Midbrain (tissue), 1 donor: ENCODE data around the gene GFRA3.
"Not testable (repeated sequence)": the region's sequence is repeated elsewhere in the genome, so short reads cannot be mapped to it uniquely, and the experiment has no call there.

ENCODE experiments used
- DNase-seq: peaks from one replicate; lab custom pipeline; 2025; lab: John Stamatoyannopoulos, UW

GFRA3 gene, protein sequence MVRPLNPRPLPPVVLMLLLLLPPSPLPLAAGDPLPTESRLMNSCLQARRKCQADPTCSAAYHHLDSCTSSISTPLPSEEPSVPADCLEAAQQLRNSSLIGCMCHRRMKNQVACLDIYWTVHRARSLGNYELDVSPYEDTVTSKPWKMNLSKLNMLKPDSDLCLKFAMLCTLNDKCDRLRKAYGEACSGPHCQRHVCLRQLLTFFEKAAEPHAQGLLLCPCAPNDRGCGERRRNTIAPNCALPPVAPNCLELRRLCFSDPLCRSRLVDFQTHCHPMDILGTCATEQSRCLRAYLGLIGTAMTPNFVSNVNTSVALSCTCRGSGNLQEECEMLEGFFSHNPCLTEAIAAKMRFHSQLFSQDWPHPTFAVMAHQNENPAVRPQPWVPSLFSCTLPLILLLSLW

DNA sequence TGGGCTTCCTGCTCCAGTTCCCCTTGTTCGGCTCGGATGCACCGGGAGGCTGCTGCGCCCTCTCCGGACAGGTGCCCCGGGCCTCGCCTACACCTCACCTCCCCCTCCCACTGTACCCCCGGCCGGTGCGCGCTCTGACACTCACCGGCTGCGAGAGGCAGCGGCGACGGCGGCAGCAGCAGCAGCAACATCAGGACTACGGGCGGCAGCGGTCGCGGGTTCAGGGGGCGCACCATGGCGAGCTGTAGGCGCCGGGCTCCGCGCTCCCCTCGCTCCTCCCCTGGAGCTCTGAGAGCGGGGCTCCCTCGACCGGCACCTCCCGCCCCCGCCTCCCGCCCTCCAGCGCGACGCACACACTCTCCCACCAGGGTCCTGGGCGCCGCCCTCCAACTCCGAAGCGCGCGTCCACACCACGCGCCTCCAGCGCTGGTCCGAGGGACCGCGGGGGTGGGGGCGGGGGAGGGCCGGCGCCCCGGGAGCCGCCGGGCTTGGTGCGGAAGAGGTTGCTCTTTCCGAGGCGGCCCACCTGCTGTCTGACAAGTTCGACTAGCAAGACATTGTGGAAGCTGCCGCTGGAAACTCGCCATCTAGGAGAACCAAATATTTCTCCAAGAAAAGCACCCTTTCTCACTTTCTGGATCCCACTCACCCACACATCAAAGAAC is at the start of gene GFRA3:
Gene GFRA3, minus strand, starts transcription at position 433 of the 665 bp plus-strand sequence. Its CDS starts 197 bp downstream, at position 236.
- no peak for DNase-seq

DNA sequence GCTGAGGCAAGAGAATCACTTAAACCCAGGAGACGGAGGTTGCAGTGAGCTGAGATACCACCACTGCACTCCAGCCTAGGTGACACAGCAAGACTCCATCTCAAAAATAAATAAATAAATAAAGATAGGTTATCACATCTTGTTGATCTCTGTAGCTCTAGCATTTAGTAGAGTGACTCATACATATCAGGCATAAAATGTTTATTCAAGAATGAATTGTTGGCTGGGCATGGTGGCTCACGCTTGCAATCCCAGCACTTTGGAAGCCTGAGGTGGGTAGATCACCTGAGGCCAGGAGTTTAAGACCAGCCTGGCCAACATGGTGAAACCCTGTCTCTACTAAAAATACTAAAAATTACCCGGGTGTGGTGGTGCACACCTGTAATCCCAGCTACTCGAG is 43.8 kb upstream of the GFRA3 start:
- not testable (repeated sequence) for DNase-seq

DNA sequence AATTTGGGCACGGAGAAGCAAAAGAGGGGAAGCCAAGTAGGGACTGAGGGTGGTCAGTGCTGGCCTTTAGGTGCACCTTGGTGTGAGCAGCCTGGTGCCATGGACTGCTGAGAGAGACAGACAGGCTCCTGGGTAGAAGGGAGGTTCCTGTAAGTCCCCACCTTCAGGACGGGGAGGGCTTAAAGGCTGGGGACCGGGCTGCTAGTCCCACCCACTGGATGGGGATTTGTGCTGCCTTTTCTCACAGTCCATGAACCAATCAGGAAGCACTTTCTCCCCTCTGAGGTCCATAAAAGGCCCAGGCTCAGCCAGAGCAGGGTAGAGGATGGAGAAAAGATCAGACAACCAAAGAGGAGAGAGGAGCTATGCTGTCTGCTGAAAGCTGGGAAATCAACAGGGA is 41.9 kb upstream of the GFRA3 start:
- no peak for DNase-seq

DNA sequence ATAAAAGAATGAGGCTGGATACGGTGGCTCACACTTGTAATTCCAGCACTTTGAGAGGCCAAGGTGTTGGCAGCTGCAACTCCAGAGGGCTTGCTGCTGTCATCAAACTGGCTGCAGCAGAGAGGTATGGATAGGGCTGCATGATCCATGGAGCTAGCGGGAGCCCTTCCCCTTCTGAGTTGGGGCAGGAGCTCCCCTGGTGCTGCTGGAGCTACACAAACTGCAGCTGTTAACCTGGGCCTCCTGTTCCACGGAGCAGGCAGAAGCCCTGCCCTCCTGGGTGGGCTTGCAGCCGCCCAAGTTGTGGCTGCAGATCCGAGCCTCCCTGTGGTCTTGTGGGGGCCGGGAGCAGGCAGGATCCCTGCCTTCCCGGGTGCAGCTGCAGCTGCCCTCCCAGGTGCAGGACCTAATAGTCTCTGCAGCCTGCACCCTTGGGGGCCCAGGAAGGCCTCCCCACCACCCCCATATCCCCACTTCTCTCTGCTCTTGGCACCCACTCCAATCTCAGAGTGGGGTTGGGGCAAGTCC is 41.4 kb upstream of the GFRA3 start:
- no peak for DNase-seq

DNA sequence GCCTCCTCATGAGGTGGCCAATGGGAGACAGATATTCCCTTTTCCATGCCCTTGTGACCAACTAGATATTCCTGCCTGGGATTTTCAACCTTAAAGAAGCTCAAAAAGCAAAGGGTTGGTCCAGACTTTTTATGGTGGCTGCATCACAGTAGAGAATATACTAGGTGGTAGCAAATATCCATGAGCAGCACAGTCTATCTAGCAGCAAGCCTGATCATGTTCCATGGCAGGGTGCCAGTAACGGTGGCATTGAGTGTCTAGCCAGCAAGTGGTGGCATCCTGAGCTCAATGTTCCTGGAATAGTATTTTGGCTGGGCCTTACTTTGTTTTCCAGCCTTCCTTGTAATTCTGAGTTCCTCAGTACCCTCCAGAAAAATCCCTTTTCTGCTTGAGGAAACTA is 31.4 kb upstream of the GFRA3 start:
- DNase-seq = peak; percentile 6

DNA sequence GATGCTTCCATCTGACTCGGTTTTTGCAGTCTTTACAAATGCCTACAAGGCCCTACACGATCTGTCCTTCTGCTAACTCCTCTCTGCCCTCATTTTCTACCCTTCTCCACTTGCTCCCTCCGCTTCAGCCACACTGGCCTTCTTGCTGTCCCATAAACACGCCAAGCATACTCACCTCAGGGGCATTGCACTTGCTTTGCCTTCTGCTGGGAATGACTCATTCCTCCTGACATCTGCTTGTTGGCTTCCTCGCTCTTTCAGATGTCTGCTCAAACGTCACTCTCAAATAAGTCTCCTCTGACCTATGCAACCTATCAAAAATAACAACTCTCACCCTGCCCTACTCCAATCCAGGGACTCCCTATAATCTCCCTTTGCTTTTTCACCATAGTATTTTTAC is 29.0 kb upstream of the GFRA3 start:
- no peak for DNase-seq

DNA sequence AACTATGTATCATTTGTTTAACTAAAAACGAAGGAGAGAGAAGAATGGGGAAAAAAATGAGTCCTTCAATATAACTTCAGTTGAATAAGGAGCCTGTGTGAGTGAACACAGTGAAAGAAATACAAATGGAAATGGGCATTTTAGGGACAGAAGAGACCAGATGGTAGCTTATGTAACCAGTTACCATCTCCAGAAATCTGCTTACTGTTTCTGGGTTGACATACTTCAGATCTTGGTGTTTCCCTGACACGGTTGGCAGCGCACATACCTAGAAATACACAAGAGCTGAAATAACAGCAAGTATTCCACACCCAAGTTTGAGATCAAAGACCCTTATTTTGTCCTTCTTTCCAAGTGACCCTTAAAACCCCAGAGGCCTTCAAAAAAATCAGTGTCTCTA is 14.9 kb upstream of the GFRA3 start:
- DNase-seq = no peak

DNA sequence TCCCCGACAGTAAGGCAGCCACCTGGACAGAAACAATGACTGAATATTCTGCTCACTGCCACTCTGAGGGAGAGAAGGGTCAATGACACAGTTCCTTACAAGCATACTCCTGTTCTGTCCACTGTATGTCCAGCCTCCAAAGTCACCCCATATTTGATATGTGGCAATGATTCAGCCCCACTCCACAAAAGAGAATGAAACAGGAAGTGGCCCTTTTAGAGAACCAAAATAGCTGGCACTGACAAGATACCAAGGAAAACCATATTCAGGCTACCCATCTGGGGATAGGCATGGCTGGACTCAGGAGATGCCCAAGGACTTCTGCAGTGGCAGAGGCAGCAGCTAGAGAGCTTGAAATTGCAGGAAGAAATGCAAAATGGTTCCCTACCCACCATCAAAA is 12.8 kb upstream of the GFRA3 start:
- DNase-seq = no peak

DNA sequence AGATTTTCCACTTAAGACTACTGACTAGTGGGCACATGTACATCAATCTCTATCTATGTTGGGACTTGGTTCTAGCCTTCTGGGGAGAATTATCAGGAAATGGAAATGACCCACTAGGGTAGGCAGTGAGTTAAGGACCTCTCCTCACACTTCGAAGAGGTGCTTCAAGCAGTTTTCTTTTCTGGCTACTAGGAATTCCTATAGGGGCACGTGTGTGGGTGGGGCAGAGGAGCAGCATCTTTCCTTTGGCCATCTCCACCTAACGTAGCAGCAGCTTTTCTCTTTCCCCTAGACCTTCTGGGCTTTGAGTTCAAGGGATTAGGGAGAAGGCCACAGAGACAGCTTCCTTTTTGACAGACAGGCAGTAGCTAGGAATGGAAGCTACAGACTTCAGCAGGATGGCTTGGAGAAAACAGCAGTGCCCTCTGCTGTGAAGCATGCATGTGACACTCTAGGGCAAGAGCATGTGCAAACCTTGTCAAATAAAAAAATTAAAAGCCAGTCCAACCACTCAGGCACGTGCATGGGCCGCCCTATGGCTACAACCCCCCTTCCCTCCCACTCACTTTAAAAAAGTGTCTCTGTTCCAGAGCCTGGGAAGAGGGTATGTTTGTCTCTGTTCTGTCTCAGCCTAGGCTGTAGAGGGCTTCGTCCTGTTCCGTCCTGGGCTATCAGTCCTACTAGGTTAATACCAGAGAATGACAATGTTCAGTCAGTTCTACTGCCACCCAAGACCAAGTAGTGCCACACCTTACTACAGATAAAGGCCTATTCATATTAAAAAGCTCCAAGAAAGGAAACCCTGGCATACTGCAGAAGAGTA is 8.7 kb upstream of the GFRA3 start:
- peak; percentile 8 for DNase-seq

DNA sequence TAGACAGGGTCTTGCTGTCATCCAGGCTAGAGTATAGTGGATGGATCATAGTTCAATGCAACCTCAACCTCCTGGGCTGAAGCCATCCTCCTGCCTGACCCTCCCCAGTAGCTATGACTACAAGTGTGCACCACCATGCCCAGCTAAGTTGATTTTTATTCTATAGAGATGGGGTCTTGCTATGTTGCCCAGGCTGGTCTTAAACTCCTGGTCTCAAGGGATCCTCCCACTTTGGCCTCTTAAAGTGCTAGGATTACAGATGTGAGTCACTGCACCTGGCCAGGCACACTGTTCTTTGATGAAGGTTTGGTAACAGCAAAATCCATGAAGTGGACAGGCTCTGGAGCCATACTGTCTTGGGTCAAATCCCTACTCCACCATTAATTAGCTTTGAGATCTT is 6.5 kb upstream of the GFRA3 start:
- no peak for DNase-seq

DNA sequence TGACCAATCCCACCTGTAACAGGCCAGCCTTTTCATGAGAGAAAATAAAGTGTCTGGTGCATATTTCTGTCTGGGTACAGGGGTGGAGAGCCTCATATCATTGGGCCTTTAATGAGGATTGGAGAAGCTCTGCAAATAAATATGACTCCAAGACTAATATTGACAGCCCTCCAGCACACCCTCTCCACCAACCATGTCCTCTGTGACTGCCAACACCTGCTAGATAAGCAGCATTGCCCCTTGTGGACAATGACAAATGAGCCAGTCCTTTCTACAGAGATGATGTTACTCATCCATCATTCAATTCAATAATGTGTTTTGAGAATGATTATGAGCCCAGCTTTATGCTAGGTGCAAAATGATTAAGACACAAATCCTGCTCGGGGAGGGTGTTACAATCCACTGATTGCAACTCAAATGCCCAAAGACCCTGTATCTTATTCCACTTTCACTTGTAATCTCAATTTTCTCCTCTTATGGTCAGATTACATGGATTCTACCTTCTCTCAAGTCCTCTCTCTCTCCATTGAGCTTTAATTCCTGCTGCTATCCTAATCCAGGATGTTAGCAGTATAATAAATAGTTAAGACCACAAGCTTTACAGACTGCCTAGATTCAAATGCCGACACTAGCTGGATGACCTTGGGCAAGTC is 2.1 kb upstream of the GFRA3 start:
- DNase-seq = no peak

DNA sequence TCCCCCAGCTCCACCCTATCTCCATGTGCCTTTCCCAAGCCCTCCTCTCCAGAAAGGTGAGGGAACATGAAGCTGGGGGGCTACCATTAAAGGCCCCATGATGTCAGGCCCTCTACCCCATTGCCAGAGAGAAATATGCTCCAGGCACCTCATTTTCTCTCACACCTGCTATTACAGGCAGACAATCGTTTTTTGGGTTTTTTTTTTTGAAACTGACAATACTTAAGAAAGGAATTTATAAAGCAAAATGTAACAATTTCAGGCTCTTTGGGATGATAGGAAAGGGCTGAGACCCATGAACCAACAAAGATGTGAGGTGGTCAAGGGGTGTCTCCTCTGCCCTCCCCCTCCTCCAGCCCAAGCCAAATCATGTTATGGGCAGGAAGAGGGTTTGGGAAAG is 1.5 kb upstream of the GFRA3 start:
- DNase-seq = no peak

DNA sequence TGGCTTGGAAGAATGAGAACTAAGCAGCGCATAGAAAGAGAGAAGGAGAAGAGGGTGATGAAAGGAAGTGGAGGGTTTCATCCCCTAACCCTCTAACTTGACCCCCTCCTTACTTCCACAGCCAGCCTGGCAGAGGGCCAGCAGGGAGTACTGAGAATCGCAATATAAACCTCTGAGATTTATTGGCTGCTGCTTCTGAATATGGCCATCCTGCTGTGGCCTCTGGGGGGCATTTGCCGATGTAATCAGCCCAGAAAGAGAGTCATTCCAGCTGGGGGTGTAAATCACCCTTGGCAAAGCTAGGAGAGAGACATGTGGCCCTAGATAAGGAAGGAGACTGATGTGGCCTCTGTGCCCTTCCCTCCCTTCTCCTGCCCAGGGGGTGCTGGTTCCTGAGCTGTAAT is 960 bp upstream of the GFRA3 start:
- no peak for DNase-seq

DNA sequence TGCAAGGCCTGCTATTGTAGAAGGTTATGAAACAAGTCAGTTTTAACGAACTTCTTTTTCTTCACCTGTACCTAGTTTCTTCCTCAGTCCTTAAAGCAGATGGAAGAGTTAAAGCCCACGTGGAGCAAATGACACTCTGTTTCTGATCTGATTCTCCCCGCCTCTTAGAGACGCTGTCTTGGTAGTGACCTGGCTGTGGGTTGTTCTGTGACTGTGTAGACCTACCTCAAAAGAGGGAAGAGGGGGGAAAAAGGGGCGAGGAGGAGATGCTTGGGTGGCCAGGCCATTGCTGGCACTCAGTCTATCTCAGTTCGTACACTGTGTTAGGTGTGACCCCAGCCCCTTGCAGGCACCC is 610 bp downstream of the GFRA3 start:
- DNase-seq = no peak

DNA sequence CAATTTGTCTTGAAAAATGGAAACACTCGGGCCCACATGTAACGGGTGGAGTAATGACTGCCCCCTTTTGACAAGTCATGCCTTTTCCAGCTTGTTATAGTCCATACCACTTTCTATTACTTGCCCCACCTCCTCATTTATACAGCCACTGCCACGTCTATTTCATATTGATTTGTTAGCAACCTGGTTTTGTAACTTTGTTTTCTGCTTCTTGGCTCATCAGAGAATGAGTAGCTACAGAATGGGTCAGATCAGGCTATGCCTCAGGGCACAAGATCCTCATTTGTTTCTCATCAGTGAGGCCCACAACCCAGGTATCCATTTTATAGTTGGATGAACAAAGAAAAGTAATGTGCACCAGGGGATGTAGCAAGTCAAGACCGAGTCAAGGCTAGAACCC is 1.7 kb downstream of the GFRA3 start:
- DNase-seq = no peak

DNA sequence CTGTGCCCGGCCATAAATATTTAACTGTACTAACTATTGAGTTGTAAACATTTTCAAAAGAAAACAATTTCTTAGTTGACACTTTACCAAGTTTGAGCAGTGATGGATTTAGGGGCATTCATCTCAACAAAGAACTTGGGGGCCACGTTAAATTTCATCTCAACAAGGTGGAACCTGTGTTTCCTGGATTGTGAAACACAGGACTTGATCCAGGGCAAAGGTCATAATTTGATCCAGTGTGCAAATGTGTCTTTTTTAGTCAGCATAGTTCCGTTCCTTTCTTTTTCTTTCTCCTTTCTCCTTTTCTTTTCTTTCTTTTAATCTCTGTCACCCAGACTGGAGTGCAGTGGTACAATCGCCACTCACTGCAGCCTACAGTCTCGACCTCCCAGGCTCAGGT is 3.1 kb downstream of the GFRA3 start:
- DNase-seq = no peak

DNA sequence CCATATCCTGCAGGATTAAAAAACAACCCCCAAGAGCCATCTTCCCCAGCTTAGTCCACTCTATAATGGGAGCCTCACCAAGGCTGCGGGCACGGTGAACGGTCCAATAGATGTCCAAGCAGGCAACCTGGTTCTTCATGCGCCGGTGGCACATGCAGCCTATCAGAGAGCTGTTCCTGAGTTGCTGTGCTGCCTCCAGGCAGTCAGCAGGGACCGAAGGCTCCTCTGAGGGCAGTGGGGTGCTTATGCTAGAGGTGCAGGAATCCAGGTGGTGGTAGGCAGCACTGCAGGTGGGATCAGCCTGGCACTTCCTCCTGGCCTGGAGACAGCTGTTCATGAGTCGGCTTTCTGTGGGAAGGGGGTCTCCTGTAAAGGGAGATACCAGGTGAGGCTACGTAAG is 10.2 kb downstream of the GFRA3 start:
- DNase-seq = no peak

DNA sequence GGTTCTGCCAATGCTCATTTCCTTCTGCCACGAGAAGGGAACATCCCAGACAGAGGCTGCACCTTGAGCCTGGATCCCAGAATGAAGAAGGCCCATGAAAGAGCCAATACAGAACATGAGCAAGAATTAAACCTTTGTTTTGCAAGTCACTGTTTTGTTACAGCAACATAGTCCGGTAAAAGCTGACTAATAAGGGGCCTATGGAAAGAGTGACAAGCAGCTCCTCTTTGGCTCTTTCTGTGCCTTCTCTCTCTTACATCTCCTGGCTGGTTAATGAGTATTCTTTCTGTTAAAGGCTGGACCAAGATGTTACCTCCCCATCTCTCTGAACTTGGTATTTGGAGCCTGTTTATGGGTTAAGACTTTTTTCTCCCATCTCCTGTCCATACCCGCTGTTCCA is 10.8 kb downstream of the GFRA3 start:
- DNase-seq = no peak

DNA sequence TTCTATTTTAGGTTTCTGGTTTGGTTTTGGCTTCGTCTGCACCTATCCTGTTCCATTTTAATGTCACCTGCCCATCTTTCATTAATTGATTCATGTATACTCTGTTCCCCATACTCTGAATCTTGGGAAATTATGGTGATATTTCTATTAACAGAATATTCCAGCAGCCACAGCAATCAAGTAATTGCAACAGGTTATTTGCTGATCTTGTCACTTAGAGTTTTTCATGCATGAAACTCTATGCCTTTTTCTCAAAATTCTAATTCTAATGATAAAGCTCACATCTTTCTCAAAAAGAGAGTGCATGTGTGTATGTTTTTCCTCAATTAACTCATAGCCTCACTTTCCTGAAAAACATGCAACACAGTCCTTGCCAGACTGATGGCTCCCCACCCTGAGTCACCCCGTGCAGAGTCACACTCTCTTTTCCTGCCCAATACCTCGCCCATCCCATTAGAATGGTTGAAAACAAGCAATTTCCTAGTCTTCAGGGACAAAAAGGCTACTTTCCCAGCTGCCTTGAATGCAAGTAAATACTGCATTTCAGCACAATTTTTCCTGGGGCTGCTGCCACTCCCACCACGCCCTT is 15.6 kb downstream of the GFRA3 start:
- DNase-seq = no peak

DNA sequence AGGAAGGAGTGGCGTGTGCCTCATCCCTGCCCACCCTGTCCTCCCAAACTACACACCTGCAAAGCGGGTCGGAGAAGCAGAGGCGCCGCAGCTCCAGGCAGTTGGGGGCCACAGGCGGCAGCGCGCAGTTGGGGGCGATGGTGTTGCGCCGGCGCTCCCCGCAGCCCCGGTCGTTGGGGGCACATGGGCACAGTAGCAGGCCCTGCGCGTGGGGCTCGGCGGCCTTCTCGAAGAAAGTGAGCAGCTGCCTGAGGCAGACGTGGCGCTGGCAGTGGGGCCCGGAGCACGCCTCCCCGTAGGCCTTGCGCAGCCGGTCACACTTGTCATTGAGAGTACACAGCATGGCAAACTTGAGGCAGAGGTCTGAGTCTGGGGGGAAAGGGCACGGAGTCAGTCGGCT is 16.8 kb downstream of the GFRA3 start:
- DNase-seq = no peak

DNA sequence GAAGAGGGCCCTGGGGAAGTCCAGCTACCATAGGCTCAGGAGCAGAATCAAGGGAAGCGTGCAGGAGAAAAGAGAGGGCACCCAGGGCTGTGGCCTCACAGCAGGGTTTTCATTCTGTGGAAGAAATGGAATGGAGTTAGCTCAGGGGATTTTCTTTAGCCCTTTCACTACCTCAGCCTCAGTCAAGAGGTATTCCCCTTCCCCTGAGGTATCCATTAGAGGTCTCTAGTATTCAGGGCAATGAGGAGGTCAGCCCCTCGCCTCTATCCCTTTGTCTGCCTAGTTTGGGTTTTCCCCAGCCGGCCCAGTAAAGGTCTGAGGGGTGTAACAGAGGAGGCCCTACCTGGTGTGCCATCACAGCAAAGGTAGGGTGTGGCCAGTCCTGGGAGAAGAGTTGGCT is 21.5 kb downstream of the GFRA3 start:
- no peak for DNase-seq

DNA sequence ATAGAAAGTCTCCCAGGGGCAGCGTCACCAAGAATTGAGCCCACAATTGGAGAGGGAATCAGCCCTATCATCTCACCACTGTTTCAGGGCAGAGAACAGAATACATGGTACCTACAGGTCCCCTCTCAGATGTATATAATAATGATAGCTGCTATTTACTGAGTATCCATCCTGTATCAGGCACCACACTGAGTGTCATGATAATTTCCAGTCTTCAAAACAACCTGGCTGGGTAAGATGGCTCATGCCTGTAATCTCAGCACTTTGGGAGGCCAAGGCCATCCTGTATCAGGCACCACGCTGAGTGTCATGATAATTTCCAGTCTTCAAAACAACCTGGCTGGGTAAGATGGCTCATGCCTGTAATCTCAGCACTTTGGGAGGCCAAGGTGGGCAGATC is 26.6 kb downstream of the GFRA3 start:
- not testable (repeated sequence) for DNase-seq
